Measurements from ENCODE around the gene AGAP1. TPM values are rescaled to one million over a fixed set of nuclear protein-coding genes. Genes with fewer than 3 reads are reported as not detected.

The AGAP1 gene
- total RNA-seq, 1 donor from 2014 or later = 36.2 TPM

DNA sequence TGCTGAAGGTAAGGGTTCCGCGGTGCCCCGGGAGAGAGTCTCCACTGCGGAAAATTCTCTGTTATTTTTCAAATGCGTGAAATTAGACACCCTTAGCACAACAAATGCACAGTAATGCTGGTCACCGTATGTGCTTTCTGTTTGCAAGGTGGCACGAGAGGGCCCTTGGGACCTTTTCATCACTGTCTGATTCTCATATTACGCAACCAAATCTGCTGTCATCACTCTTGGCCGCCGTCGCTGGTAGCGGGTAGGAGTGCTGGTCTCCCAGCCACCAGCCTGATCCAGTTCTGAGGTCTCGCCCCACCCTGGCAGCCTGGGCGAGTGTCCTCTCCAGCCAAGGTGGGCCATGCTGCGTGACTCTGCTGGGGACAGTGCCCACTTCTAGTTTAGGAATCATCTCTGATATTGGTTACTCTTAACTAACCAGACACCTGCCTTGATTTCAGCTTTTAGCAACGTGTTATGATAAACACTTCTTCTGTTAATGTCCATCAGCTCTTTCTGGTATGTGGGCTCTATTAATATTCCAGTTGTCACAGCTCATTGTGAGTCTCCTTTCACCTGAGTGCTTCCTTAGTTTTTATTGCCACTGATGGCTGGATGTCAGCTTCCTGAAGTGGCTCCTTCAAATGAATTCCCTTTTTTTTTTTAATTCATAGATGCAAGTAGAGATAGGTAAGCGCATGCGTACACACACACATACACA lies 474.9 kb downstream of the AGAP1 start:
- TF ChIP-seq, protein P1, sequence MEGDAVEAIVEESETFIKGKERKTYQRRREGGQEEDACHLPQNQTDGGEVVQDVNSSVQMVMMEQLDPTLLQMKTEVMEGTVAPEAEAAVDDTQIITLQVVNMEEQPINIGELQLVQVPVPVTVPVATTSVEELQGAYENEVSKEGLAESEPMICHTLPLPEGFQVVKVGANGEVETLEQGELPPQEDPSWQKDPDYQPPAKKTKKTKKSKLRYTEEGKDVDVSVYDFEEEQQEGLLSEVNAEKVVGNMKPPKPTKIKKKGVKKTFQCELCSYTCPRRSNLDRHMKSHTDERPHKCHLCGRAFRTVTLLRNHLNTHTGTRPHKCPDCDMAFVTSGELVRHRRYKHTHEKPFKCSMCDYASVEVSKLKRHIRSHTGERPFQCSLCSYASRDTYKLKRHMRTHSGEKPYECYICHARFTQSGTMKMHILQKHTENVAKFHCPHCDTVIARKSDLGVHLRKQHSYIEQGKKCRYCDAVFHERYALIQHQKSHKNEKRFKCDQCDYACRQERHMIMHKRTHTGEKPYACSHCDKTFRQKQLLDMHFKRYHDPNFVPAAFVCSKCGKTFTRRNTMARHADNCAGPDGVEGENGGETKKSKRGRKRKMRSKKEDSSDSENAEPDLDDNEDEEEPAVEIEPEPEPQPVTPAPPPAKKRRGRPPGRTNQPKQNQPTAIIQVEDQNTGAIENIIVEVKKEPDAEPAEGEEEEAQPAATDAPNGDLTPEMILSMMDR (IDR thresholded peaks at IDR 0.05) = no peak
- Histone ChIP-seq H3K27ac (no peak overlapping the region), H3K4me3 (no peak overlapping the region), H3K9me3 (no peaks in the 10 kb centered on the region), H3K27me3 (ENCODE audit: low read depth) (no peaks in the 10 kb centered on the region), H3K4me1 (no peaks in the 10 kb centered on the region), H3K36me3 (peaks cover 34% of the 10 kb centered on the region)
- intact Hi-C loops (cut with DNase I) = no loop called here
- no peak for ATAC-seq
- no peak for DNase-seq

DNA sequence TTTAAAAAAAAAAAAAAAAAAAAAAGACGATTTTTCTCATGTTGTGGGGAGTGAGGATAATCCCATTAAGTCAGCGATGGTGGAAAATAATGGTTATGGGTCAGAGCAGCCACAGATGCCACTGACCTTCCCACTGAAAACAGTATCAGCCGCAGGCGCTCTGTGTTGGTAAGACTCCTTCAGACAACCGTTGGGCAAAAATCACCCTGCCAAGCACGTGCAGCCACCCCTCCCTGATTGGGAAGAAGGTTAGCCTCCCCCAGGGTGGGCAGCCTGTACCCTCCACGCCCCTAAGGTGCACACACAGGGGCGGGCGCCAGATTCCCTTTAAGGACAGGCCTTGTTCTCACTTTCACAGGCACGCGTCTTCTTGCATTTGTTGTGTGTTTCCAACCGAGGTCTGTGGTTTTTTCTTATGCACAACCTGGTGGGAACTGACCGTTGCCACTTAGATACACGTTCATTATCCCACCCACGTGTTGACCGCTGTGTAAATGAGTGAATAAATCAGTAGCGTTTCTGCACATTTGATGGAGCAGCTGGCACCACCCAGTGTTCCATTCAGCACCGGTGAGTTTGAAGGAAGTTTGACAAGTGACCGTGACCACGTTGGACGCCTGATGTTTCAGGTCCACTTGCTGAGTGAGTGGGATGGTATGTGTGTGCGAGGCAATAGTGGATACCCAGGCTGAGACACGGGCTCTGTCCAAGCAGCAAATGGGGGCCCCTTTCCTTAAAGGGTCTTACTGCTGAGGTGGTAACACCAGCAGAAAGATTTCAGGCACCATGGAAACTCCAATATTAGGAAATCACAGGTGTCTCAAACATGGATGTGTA lies 476.6 kb downstream of the AGAP1 start:
- H3K27me3 ChIP-seq (ENCODE audit: low read depth) = no peaks in the 10 kb centered on the region
- H3K9me3 ChIP-seq = no peaks in the 10 kb centered on the region
- H3K4me1 ChIP-seq = no peaks in the 10 kb centered on the region
- DNase-seq = no peak
- ATAC-seq = no peak
- no peak overlapping the region for H3K27ac ChIP-seq
- intact Hi-C loops (cut with DNase I) = no loop called here
- TF ChIP-seq, protein P1 (IDR thresholded peaks at IDR 0.05) = no peak
- no peak overlapping the region for H3K4me3 ChIP-seq
- peaks cover 34% of the 10 kb centered on the region for H3K36me3 ChIP-seq

DNA sequence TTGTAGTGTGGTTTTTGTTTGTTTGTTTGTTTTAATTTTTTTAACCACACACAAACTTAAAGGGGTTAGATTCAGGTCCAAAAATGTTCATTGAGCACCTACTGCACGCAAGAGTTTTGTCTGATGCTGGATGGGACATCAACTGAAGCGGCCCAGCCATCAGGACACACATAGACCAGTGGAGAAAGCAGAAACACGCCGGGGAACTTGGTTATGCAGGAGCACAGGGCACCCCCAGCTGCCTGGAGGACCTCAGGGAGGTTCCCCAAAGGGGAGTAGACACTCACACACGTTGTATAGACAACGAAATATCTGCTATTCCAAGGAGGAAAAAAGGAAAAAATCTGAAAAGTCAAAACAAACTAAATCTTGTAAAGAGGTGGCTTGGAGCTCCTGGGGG lies 482.7 kb downstream of the AGAP1 start:
- H3K27me3 ChIP-seq (ENCODE audit: low read depth) = no peaks in the 10 kb centered on the region
- no peak overlapping the region for H3K4me3 ChIP-seq
- H3K4me1 ChIP-seq = no peaks in the 10 kb centered on the region
- no peak for DNase-seq
- no peak for ATAC-seq
- TF ChIP-seq, protein P1 (IDR thresholded peaks at IDR 0.05) = no peak
- H3K36me3 ChIP-seq = peaks cover 24% of the 10 kb centered on the region
- no peak overlapping the region for H3K27ac ChIP-seq
- no peaks in the 10 kb centered on the region for H3K9me3 ChIP-seq
- intact Hi-C loops (cut with DNase I) = no loop called here

DNA sequence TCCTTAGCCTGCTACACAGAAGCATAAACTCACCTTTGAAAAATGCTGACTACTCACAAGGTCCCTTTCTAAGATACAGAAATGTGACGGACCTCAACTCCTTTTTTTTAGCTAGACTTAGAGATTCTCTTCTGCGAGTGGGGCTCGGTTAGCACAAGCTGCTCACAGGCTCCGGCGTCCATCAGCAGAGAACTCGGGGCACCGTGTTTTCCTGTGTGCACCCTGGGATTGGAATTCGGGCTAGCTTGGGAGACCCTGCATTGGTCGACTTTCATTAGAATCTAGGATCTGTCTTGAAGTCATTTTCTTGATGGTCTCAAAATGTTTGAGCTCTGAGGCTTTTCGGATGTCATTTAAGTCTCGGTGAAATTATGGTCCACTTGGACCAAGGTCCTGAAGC lies 483.1 kb downstream of the AGAP1 start:
- H3K9me3 ChIP-seq = no peaks in the 10 kb centered on the region
- no peaks in the 10 kb centered on the region for H3K27me3 ChIP-seq (ENCODE audit: low read depth)
- DNase-seq (no peak), ATAC-seq (no peak)
- H3K27ac ChIP-seq = no peak overlapping the region
- intact Hi-C loops (cut with DNase I) = no loop called here
- TF ChIP-seq, protein P1 (IDR thresholded peaks at IDR 0.05) = no peak
- peaks cover 22% of the 10 kb centered on the region for H3K36me3 ChIP-seq
- no peak overlapping the region for H3K4me3 ChIP-seq
- no peaks in the 10 kb centered on the region for H3K4me1 ChIP-seq

DNA sequence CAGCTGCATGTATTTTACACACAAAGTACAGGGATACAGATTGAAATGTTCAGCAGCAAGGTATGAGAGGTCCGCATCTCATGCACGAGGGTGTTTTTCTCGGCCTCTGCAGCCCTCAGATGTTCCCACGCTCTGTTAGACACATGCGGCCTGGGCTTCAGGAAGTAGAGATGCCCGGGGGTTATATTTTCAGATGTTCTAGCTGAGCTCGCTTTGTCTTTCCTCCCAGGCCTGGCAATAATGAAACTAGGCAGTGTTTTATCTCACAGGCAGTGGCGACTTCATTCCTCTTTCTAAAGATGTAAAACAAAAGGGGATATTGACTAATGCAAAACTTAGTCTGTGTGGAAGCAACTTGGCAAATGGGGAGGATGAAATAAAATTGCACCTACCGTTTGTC lies 483.6 kb downstream of the AGAP1 start:
- ATAC-seq = no peak
- Histone ChIP-seq H3K4me1 (no peaks in the 10 kb centered on the region), H3K9me3 (no peaks in the 10 kb centered on the region), H3K36me3 (peaks cover 17% of the 10 kb centered on the region), H3K27me3 (ENCODE audit: low read depth) (no peaks in the 10 kb centered on the region), H3K4me3 (no peak overlapping the region), H3K27ac (no peak overlapping the region)
- DNase-seq = no peak
- TF ChIP-seq, protein P1 (IDR thresholded peaks at IDR 0.05) = no peak
- intact Hi-C loops (cut with DNase I) = no loop called here

Measured in lower lobe of right lung (tissue), 2 donors.